Astrocyte (in vitro differentiated cells and primary cell): ENCODE measurements around the gene CENPE. TPM values are rescaled to one million over a fixed set of nuclear protein-coding genes. Genes with fewer than 3 reads are reported as not detected.

Source experiments
- DNase-seq: peaks from one replicate; pipeline ENCODE4 v3.0.0-alpha.2; 2010; ENCODE audit warnings: low read depth
- FAIRE-seq: peaks from 2 replicates; lab custom pipeline; 2011; peaks lifted over from hg19 to GRCh38; lab: Jason Lieb, UNC
- H2AFZ ChIP-seq: 2 replicates; pipeline ENCODE4 v1.6.0; 2012; ENCODE audit warnings: low read depth, low read length, inconsistent platforms
- H3K27ac ChIP-seq: 2 replicates; pipeline ENCODE4 v1.5.1; 2011; ENCODE audit warnings: low read depth, low read length, inconsistent platforms
- H3K27me3 ChIP-seq: 2 replicates; pipeline ENCODE4 v1.6.0; 2011; ENCODE audit warnings: low read length, inconsistent platforms; ENCODE audit not compliant: insufficient read depth
- H3K36me3 ChIP-seq: 2 replicates; pipeline ENCODE4 v1.5.1; 2011; ENCODE audit warnings: low read length, inconsistent platforms; ENCODE audit not compliant: insufficient read depth
- H3K4me1 ChIP-seq: 2 replicates; pipeline ENCODE4 v1.5.1; 2011; ENCODE audit warnings: low read length, inconsistent platforms; ENCODE audit not compliant: insufficient read depth
- H3K4me2 ChIP-seq: 2 replicates; pipeline ENCODE4 v1.6.0; 2012; ENCODE audit warnings: low read length, inconsistent platforms
- H3K4me3 ChIP-seq: 2 replicates; pipeline ENCODE4 v1.5.1; 2011; ENCODE audit warnings: low read depth, mild to moderate bottlenecking, low read length, inconsistent platforms; ENCODE audit not compliant: insufficient read depth
- H3K79me2 ChIP-seq: 2 replicates; pipeline ENCODE4 v1.6.0; 2012; ENCODE audit warnings: mild to moderate bottlenecking, low read length, inconsistent platforms; ENCODE audit not compliant: insufficient read depth
- H3K9ac ChIP-seq: 2 replicates; pipeline ENCODE4 v1.6.0; 2012; ENCODE audit warnings: mild to moderate bottlenecking, low read length, inconsistent platforms
- H3K9me3 ChIP-seq: 2 replicates; pipeline ENCODE4 v1.5.1; 2012; ENCODE audit warnings: low read depth, mild to moderate bottlenecking, low read length, inconsistent platforms; ENCODE audit not compliant: insufficient read depth
- H4K20me1 ChIP-seq: 2 replicates; pipeline ENCODE4 v1.6.0; 2012; ENCODE audit warnings: low read length, inconsistent platforms; ENCODE audit not compliant: insufficient read depth
- H3K27ac Mint-ChIP-seq: one replicate; pipeline ENCODE4 v1.8.0; 2021; ENCODE audit warnings: mild to moderate bottlenecking, mixed read lengths; ENCODE audit not compliant: unreplicated experiment
- H3K27me3 Mint-ChIP-seq: one replicate; pipeline ENCODE4 v1.8.0; 2021; ENCODE audit warnings: low read depth, mixed read lengths; ENCODE audit not compliant: unreplicated experiment
- H3K36me3 Mint-ChIP-seq: one replicate; pipeline ENCODE4 v1.8.0; 2021; ENCODE audit warnings: low read depth, mixed read lengths; ENCODE audit not compliant: unreplicated experiment
- H3K4me1 Mint-ChIP-seq: one replicate; pipeline ENCODE4 v1.8.0; 2021; ENCODE audit warnings: low read depth, mixed read lengths; ENCODE audit not compliant: unreplicated experiment
- H3K4me3 Mint-ChIP-seq: one replicate; pipeline ENCODE4 v1.8.0; 2021; ENCODE audit warnings: mild to moderate bottlenecking, moderate library complexity, mixed read lengths; ENCODE audit not compliant: unreplicated experiment
- H3K9me3 Mint-ChIP-seq: one replicate; pipeline ENCODE4 v1.8.0; 2021; ENCODE audit warnings: mild to moderate bottlenecking, mixed read lengths; ENCODE audit not compliant: unreplicated experiment
- EZH2 ChIP-seq: IDR thresholded peaks from 2 replicates; pipeline ENCODE4 v1.6.1; 2012; ENCODE audit warnings: mild to moderate bottlenecking, low read length, inconsistent platforms; ENCODE audit not compliant: insufficient read depth
- total RNA-seq: library from RNA; stranded (reverse); gene quantifications from 2 replicates; pipeline ENCODE4 v1.2.1, GENCODE V29; 2021
- TF ChIP-seq, protein P1 (sequence below): IDR thresholded peaks from 2 replicates; pipeline ENCODE4 v1.5.1; 2011; ENCODE audit warnings: low read depth, mild to moderate bottlenecking, inconsistent platforms, low read length, moderate library complexity; ENCODE audit not compliant: insufficient read depth

CENPE gene
- total RNA-seq, 1 donor from 2014 or later: 5.6 TPM

DNA sequence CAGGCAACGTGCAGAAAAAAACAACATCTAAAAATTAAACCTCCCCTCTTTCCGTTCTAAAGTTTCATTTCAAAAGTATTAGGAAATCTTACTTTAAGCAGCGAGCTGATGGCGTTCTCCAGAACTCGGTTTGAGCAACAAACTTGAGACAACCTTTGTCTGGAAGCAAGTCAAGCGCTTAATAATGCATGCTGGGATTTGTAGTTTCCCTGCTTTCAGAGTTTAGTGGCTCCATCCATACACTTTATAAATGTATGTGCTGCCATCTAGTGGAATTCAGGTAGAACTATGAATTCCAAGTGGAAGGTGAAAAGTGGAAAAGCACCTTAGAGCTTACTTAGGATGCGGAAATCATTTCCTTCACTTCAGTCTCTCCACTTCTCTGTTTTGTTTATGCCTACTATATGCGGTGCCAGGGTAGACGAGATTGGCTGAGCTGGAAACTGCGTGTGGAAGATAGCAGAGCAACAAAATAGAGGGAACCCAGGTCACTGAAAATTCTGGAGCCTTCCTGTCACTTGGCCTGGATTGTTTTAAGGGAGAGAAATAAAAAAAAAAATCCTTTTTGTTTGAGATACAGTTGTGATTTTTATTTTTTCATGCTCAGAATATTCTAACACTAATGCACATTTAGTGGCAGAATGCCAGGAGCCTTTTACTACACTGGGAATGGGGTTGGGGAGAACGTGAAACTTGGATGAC, 98.3 kb downstream of the CENPE start, which contains the start of gene BDH2:
Gene BDH2 (minus strand): TSS at position 144 of the 702 bp plus-strand sequence. CDS start 3,580 bp downstream, outside the sequence.
- Histone ChIP-seq H3K36me3 (no peaks in the 10 kb centered on the region), H3K79me2 (peaks cover 13% of the 10 kb centered on the region), H3K9me3 (no peaks in the 10 kb centered on the region), H3K4me3 (peak within 1 kb of the TSS; percentile 70), H3K9ac (peak within 1 kb of the TSS; percentile 83), H3K4me2 (peak within 1 kb of the TSS; percentile 86), H3K4me1 (peaks cover 9% of the 10 kb centered on the region), H3K27me3 (no peaks in the 10 kb centered on the region), H3K27ac (peak within 1 kb of the TSS; percentile 56), H4K20me1 (no peaks in the 10 kb centered on the region), H2AFZ (peak within 1 kb of the TSS; percentile 45)
- peak within 1 kb of the TSS; percentile 88 for H3K4me3 Mint-ChIP-seq
- H3K36me3 Mint-ChIP-seq: no peaks in the 10 kb centered on the region
- H3K9me3 Mint-ChIP-seq: no peaks in the 10 kb centered on the region
- H3K27ac Mint-ChIP-seq: peak within 1 kb of the TSS; percentile 78
- peak; percentile 94 for FAIRE-seq
- peak; percentile 92 for DNase-seq
- peaks cover 9% of the 10 kb centered on the region for H3K4me1 Mint-ChIP-seq
- no peak for TF ChIP-seq EZH2
- TF ChIP-seq, protein P1, sequence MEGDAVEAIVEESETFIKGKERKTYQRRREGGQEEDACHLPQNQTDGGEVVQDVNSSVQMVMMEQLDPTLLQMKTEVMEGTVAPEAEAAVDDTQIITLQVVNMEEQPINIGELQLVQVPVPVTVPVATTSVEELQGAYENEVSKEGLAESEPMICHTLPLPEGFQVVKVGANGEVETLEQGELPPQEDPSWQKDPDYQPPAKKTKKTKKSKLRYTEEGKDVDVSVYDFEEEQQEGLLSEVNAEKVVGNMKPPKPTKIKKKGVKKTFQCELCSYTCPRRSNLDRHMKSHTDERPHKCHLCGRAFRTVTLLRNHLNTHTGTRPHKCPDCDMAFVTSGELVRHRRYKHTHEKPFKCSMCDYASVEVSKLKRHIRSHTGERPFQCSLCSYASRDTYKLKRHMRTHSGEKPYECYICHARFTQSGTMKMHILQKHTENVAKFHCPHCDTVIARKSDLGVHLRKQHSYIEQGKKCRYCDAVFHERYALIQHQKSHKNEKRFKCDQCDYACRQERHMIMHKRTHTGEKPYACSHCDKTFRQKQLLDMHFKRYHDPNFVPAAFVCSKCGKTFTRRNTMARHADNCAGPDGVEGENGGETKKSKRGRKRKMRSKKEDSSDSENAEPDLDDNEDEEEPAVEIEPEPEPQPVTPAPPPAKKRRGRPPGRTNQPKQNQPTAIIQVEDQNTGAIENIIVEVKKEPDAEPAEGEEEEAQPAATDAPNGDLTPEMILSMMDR: peak; percentile 73
- no peaks in the 10 kb centered on the region for H3K27me3 Mint-ChIP-seq

DNA sequence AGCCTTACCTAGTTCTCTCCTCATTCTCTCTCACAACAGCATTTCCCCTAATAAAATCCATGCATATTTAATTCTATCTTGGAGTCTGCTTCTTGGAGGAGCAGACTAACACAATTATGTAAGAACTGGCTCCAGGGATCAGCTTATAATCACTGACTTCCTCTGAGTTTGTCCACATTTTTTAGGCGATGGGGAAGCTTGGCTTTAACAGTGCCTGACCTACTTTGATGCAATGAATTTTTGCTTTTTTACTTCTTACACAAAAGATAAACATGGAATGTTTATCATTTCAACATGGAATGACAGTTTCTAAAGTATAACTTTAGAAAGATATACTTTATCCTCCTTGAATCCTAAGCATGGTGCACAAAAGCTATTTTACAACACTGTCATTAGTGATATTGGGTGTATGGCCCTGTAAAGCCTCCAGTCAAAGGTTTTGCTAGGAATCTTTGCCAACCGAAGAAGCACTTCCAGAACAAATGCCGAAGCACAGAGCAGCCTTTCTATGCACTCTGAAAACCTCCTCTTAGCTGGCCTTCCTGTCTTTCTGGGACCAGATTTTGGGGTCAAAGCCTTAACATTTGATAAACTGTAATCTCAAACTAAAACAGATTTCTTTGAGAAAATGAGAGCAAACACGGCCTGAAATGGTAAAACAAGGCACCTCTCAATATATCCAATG, 99.2 kb downstream of the CENPE start:
- H3K27ac Mint-ChIP-seq: peak overlapping the region; percentile 1
- no peaks in the 10 kb centered on the region for H4K20me1 ChIP-seq
- H3K9me3 Mint-ChIP-seq: no peaks in the 10 kb centered on the region
- peaks cover 9% of the 10 kb centered on the region for H3K4me1 Mint-ChIP-seq
- no peaks in the 10 kb centered on the region for H3K36me3 Mint-ChIP-seq
- peak overlapping the region; percentile 88 for H3K4me3 Mint-ChIP-seq
- DNase-seq: no peak
- H3K9me3 ChIP-seq: no peaks in the 10 kb centered on the region
- peak overlapping the region; percentile 45 for H2AFZ ChIP-seq
- H3K9ac ChIP-seq: peak overlapping the region; percentile 83
- peak overlapping the region; percentile 70 for H3K4me3 ChIP-seq
- no peak for FAIRE-seq
- TF ChIP-seq EZH2: no peak
- TF ChIP-seq, protein P1: no peak
- peaks cover 13% of the 10 kb centered on the region for H3K79me2 ChIP-seq
- no peaks in the 10 kb centered on the region for H3K36me3 ChIP-seq
- peak overlapping the region; percentile 86 for H3K4me2 ChIP-seq
- no peaks in the 10 kb centered on the region for H3K27me3 ChIP-seq
- H3K27me3 Mint-ChIP-seq: no peaks in the 10 kb centered on the region
- H3K27ac ChIP-seq: peak overlapping the region; percentile 56
- peaks cover 9% of the 10 kb centered on the region for H3K4me1 ChIP-seq
